K562 (cell line): ENCODE results near the gene RALGAPA2. TPM values are rescaled to one million over a fixed set of nuclear protein-coding genes. Genes with fewer than 3 reads are reported as not detected.

Experiments used
- ATAC-seq: fragments of 200-7000 bp; cut with Tn5 transposase; 3 replicates; pipeline ENCODE4 v1.9.1; 2020; ENCODE audit warnings: moderate library complexity
- BruUV-seq: library from RNA; stranded (reverse); fragments of 400-500 nt; replicated peaks from 2 replicates; lab custom pipeline; 2021; lab: Mats Ljungman, UMichigan
- CTCF ChIA-PET: fragments of 300-600 bp; formaldehyde crosslinking; extraction: SDS; loops from one replicate; lab custom pipeline; 2021; ENCODE audit warnings: low intra/inter-chr PET ratio; lab: Yijun Ruan, JAX
- POLR2A ChIA-PET: fragments of 300-600, 350-650 bp; sonication (Branson Sonifier 250); formaldehyde crosslinking; extraction: SDS; loops from one replicate; lab custom pipeline; 2021; ENCODE audit warnings: antibody characterized with exemption, inconsistent platforms; lab: Yijun Ruan, JAX
- DNase-seq, 4 experiments: peaks; one replicate each; pipeline versions ENCODE4 v3.0.0 to v3.0.0-alpha.2; 2011 to 2018; ENCODE audit warnings: low spot score in 3 of 4, mixed read lengths in 3 of 4; ENCODE audit errors: extremely low read depth in 1 of 4
- FAIRE-seq: peaks from 2 replicates; lab custom pipeline; 2011; peaks lifted over from hg19 to GRCh38; lab: Jason Lieb, UNC
- H2AFZ ChIP-seq: 2 replicates; pipeline ENCODE4 v1.6.0; 2011; ENCODE audit warnings: low read depth, low read length, control low read depth, inconsistent platforms
- H3K27ac ChIP-seq: fragments of 200-600 bp; 3 replicates; pipeline ENCODE4 v1.8.0; 2011; ENCODE audit warnings: low read depth, mild to moderate bottlenecking, control low read depth, inconsistent platforms, low read length, moderate library complexity, mixed read lengths; ENCODE audit errors: extremely low read depth
- H3K27me3 ChIP-seq, 2 experiments: fragments of 300-600 bp in 1 of 2; 2 replicates in 1 of 2; 3 replicates in 1 of 2; pipeline versions ENCODE4 v1.6.0 to v1.8.0; 2011; ENCODE audit warnings: inconsistent platforms in 2 of 2, low read length in 2 of 2, mild to moderate bottlenecking in 1 of 2, mixed read lengths in 1 of 2, moderate library complexity in 1 of 2; ENCODE audit not compliant: control insufficient read depth in 2 of 2, insufficient read depth in 2 of 2
- H3K36me3 ChIP-seq: fragments of 300-600 bp; 3 replicates; pipeline ENCODE4 v1.8.0; 2011; ENCODE audit warnings: mild to moderate bottlenecking, low read length, inconsistent platforms; ENCODE audit not compliant: control insufficient read depth, insufficient read depth
- H3K4me1 ChIP-seq, 2 experiments: fragments of 200-600 bp in 1 of 2; replicated peaks in 1 of 2; 2 replicates in 1 of 2; 3 replicates in 1 of 2; pipeline versions ENCODE4 v1.5.1 to v1.8.0; 2011; ENCODE audit warnings: inconsistent platforms in 2 of 2, low read length in 2 of 2, mild to moderate bottlenecking in 1 of 2, mixed read lengths in 1 of 2, moderate library complexity in 1 of 2; ENCODE audit not compliant: control insufficient read depth in 2 of 2, insufficient read depth in 2 of 2
- H3K4me2 ChIP-seq: 2 replicates; pipeline ENCODE4 v1.6.1; 2011; ENCODE audit warnings: low read length, control low read depth, inconsistent platforms, mixed read lengths; ENCODE audit not compliant: insufficient read depth
- H3K4me3 ChIP-seq: fragments of 200-600 bp; sonication (generic), shearing (Covaris generic); 2 replicates; pipeline ENCODE4 v1.5.1; 2016; ENCODE audit warnings: control low read depth, inconsistent platforms
- H3K79me2 ChIP-seq: fragments of 200-600 bp; 3 replicates; pipeline ENCODE4 v1.8.0; 2011; ENCODE audit warnings: low read length, inconsistent platforms; ENCODE audit not compliant: control insufficient read depth, insufficient read depth
- H3K9ac ChIP-seq, 2 experiments: 2 replicates each; pipeline versions ENCODE4 v1.6.0 to v1.6.1; 2011; ENCODE audit warnings: low read depth in 2 of 2, low read length in 2 of 2, control low read depth in 1 of 2, inconsistent platforms in 1 of 2, mild to moderate bottlenecking in 1 of 2, mixed read lengths in 1 of 2; ENCODE audit not compliant: insufficient read depth in 1 of 2
- H3K9me1 ChIP-seq: one replicate; pipeline ENCODE4 v1.6.0; 2011; ENCODE audit warnings: inconsistent platforms, mild to moderate bottlenecking, low read length, moderate library complexity; ENCODE audit not compliant: control insufficient read depth, insufficient read depth
- H3K9me3 ChIP-seq: replicated peaks from 2 replicates; pipeline ENCODE4 v1.5.1; 2011; ENCODE audit warnings: low read depth, low read length, inconsistent platforms; ENCODE audit not compliant: control insufficient read depth, insufficient read depth
- H4K20me1 ChIP-seq: replicated peaks from 2 replicates; pipeline ENCODE4 v1.6.1; 2011; ENCODE audit warnings: low read length, inconsistent platforms, mixed read lengths; ENCODE audit not compliant: control insufficient read depth, insufficient read depth
- UBTF ChIP-seq, 2 experiments: IDR thresholded peaks; 2 replicates each; pipeline ENCODE4 v1.6.1; 2012; ENCODE audit warnings: improper control_type of control experiment in 2 of 2, low read depth in 2 of 2, low read length in 2 of 2, borderline replicate concordance in 1 of 2
- ZNF449 ChIP-seq: fragments of 250-450 bp; sonication (Bioruptor Pico); IDR thresholded peaks from 2 replicates; pipeline ENCODE4 v1.8.0; 2022; ENCODE audit warnings: moderate library complexity, mild to moderate bottlenecking, inconsistent platforms
- WGBS: fragments of 100-300 bp; shearing (Covaris generic); methylation state at CpG from one replicate; pipeline ENCODE4 v1.1.6; 2016; ENCODE audit warnings: low coverage, mixed read lengths; ENCODE audit not compliant: insufficient coverage; ENCODE audit errors: missing lambda C conversion rate; 5-methylcytosine and 5-hydroxymethylcytosine counted together
- in situ Hi-C: fragments of 300-500 bp; cut with MboI; formaldehyde crosslinking; loops from 4 replicates; pipeline ENCODE4 v1.15.0; 2018; ENCODE audit warnings: inconsistent platforms, mixed read lengths
- intact Hi-C: fragments of 100-400 bp; cut with micrococcal nuclease; formaldehyde crosslinking; loops from 2 replicates; pipeline ENCODE4 v1.14.2; 2022
- polyA plus RNA-seq, 8 experiments: library from polyadenylated mRNA; depleted of rRNA in 4 of 8; stranded (reverse) in 5 of 8; unstranded in 3 of 8; fragments of >200 nt; fragmentation: Nextera tagmentation in 2 of 8; fragmentation: Illumina TruSeq in 1 of 8; extraction: Ambion mirVana in 2 of 8; extraction: Trizol in 1 of 8; gene quantifications; 2 replicates each; pipeline versions ENCODE4 v1.2.1 to v1.2.3, GENCODE V29; 2011 to 2014; ENCODE audit warnings: inconsistent platforms in 1 of 8, missing spikeins in 1 of 8
- total RNA-seq, 7 experiments: library from RNA; depleted of rRNA in 6 of 7; stranded (reverse); fragments of >200 nt in 6 of 7; fragmentation: Illumina TruSeq in 2 of 7; extraction: Trizol in 2 of 7; gene quantifications; 2 replicates each; pipeline versions ENCODE4 v1.2.1 to v1.2.3, GENCODE V29; 2011 to 2021; ENCODE audit warnings: low replicate concordance in 1 of 7

The RALGAPA2 gene
- total and polyA plus RNA-seq, 9 of the 15 experiments (the other 6 are each of a cell fraction or from before 2014, with no cell fraction given): 0.35 to 2.7 (median 1.4) TPM

- H2AFZ ChIP-seq: no peak overlapping the region
- H4K20me1 ChIP-seq: no peaks in the 10 kb centered on the region
- H3K27me3 ChIP-seq: no peaks in the 10 kb centered on the region
- FAIRE-seq: no peak
- no peaks in the 10 kb centered on the region for H3K9me3 ChIP-seq
- no peaks in the 10 kb centered on the region for H3K9me1 ChIP-seq
- TF ChIP-seq UBTF (IDR thresholded peaks at IDR 0.05; ENCODE audit: borderline replicate concordance in 1 of 2, low read depth in 2 of 2, low read length in 2 of 2) (no peak), ZNF449 (CRISPR knock-in tag) (no peak)
- TF ChIP-seq, all 486 proteins: peak for 0
- Histone ChIP-seq H3K4me2 (no peak overlapping the region), H3K79me2 (no peaks in the 10 kb centered on the region), H3K36me3 (no peaks in the 10 kb centered on the region), H3K27ac (no peak overlapping the region), H3K4me1 (no peaks in the 10 kb centered on the region; a peak in 1 of 5 replicates), H3K9ac (no peak overlapping the region), H3K4me3 (no peak overlapping the region)
- in situ Hi-C loops (no loop called here), intact Hi-C loops (no loop called here)
- POLR2A ChIA-PET: no interaction called here
- no peak for ATAC-seq
- CTCF ChIA-PET: no interaction called here
- no peak for DNase-seq
- 19% methylated on average over 2 of the region's 3 CpGs for WGBS
- no TSS peak for BruUV-seq
Observed at GRCh38 chr20:20677186-20677585, 35.3 kb downstream of the RALGAPA2 start.
